ENCODE measurements around the gene ARHGEF11.

GRCh38 chr1:156961709-156962108, 83.8 kb downstream of the ARHGEF11 start:
- no peak for TF ChIP-seq SMC3 (IDR thresholded peaks at IDR 0.05; ENCODE audit: low read depth, low read length)
- TF ChIP-seq, protein P1, sequence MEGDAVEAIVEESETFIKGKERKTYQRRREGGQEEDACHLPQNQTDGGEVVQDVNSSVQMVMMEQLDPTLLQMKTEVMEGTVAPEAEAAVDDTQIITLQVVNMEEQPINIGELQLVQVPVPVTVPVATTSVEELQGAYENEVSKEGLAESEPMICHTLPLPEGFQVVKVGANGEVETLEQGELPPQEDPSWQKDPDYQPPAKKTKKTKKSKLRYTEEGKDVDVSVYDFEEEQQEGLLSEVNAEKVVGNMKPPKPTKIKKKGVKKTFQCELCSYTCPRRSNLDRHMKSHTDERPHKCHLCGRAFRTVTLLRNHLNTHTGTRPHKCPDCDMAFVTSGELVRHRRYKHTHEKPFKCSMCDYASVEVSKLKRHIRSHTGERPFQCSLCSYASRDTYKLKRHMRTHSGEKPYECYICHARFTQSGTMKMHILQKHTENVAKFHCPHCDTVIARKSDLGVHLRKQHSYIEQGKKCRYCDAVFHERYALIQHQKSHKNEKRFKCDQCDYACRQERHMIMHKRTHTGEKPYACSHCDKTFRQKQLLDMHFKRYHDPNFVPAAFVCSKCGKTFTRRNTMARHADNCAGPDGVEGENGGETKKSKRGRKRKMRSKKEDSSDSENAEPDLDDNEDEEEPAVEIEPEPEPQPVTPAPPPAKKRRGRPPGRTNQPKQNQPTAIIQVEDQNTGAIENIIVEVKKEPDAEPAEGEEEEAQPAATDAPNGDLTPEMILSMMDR (conservative IDR thresholded peaks at IDR 0.05; ENCODE audit: low read depth, low read length), result no peak; the same call in 1 of the 2 replicates
- no peak for TF ChIP-seq POLR2A (IDR thresholded peaks at IDR 0.05; ENCODE audit: low read depth, low read length)
- no peak for TF ChIP-seq MAFK (IDR thresholded peaks at IDR 0.05; ENCODE audit: low read depth, low read length)

All from IMR-90 (cell line).